ENCODE data around the gene RGS11. TPM values are rescaled to one million over a fixed set of nuclear protein-coding genes. Genes with fewer than 3 reads are reported as not detected.
"Not testable (repeated sequence)": the region's sequence is repeated elsewhere in the genome, so short reads cannot be mapped to it uniquely, and the experiment has no call there.

The RGS11 gene
- polyA plus RNA-seq, 1 experiment = 0.33 TPM

DNA sequence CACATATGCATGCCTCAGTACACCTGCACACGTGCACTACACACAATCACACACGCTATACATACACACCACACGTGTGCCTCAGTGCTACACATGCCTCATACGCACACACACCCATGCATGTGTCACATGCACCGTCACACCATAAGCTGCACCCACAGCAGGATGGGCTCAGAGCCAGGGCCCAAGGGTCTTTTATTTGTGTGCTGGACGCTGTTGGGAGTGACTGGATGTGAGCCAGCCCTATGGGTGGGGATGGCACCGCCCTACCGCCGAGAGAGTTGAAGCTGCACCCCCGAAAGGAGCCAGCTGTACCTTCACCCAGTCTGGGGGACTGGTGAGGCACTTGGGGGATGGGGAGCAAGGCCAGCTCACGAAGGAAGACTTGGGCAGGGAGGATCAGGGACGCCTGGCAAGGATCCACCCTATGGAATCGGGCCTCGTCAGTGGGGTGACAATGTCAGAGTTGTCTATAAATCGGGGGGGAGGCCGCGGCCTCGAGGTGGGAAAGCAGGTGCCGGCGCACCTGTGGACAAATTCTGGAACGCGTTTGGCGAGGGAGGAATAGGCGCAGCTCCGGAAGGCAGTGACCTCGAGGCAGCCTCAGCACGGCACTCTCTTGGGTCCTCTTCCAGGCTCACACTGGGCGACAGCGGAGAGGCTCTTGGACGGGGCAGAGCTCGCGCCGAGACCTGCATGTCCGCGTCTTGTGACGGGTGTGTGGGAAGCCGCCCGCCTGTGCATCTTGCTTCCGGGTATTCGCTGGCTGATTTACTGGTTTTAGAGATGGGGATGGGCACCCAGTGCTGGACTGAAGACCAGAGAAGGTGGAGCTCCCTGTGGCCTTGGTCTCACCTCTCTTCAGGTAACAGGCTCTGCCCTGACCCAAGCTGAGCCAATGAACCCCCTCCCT is 7.3 kb downstream of the RGS11 start:
- H3K27me3 ChIP-seq (ENCODE audit: control insufficient read depth, insufficient read depth, low read length) = peaks cover 6% of the 10 kb centered on the region
- CTCF ChIA-PET = no interaction called here
- TF ChIP-seq CTCF (IDR thresholded peaks at IDR 0.05; ENCODE audit: low read depth, low read length) = no peak
- POLR2A ChIA-PET = interaction anchor here (0.5 kb wide), 1 partner anchor 34 kb away, joined by 5 read pairs; no protein-coding TSS in a partner anchor
- H3K9me3 ChIP-seq (ENCODE audit: control insufficient read depth, insufficient read depth, low read length) = no peaks in the 10 kb centered on the region; the same call in 1 of the 2 replicates
- H3K27ac ChIP-seq (ENCODE audit: low read depth, low read length) = no peak overlapping the region
- no peak for DNase-seq (ENCODE audit: low read depth, low spot score)
- H3K4me3 ChIP-seq (ENCODE audit: low read depth, low read length) = no peak overlapping the region

DNA sequence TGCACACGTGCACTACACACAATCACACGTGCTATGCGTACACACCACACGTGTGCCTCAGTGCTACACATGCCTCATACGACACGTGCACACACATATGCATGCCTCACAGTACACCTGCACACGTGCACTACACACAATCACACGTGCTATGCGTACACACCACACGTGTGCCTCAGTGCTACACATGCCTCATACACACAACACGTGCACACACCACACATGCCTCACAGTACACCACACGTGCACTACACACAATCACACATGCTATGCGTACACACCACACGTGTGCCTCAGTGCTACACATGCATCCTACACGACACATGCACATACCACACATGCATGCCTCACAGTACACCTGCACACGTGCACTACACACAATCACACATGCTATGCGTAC is 8.2 kb downstream of the RGS11 start:
- POLR2A ChIA-PET; H3K27ac ChIP-seq (ENCODE audit: low read depth, low read length); H3K27me3 ChIP-seq (ENCODE audit: control insufficient read depth, insufficient read depth, low read length); CTCF ChIA-PET; H3K4me3 ChIP-seq (ENCODE audit: low read depth, low read length); DNase-seq (ENCODE audit: low read depth, low spot score); H3K9me3 ChIP-seq (ENCODE audit: control insufficient read depth, insufficient read depth, low read length): not testable (repeated sequence)

DNA sequence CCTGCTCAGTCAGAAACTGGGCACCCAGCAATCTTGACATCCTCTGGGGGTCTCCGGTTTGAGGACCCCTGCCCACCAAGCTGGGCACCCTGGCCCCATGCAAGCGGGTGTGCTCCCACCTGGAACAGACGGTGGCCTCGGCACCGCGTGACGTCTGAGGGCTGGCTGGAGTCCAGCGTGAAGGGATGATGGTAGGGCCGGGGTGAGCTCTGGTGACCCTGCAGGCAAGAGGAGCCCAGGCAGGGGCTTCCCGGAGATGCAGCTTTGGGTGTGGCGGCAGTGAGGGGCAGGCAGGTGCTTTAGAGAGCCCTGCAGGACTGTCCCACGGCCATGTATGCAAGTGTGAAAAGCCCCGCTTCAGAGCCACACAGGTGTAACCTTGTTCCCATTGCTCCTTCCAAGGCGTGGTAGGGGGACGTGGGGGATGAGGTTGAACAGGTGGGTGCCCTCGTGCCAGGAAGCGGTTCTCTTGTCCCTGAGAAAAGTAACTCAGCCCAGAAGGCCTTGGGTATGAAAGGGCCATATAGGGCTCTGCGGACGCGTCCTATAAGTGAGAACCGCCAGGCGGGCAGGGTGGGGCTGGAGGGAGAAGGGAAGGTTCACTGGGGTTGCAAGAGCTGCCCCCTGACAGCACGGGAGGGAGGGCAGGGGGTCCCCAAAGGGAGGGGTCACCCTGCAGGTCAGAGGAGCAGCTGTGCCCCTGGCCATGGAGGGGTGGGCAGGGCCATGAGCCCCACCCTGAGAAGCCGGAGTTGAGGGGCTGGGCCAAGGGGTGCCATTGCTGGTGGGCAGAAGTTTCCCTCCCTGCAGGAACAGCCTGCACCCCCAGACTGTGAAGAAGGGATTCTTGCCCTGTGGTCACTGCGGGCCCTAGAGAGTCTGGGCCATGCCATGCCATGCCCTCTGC is 9.2 kb downstream of the RGS11 start:
- POLR2A ChIA-PET = no interaction called here
- no peak for DNase-seq (ENCODE audit: low read depth, low spot score)
- H3K27ac ChIP-seq (ENCODE audit: low read depth, low read length) = no peak overlapping the region
- H3K4me3 ChIP-seq (ENCODE audit: low read depth, low read length) = no peak overlapping the region
- H3K27me3 ChIP-seq (ENCODE audit: control insufficient read depth, insufficient read depth, low read length) = no peaks in the 10 kb centered on the region
- no peak for TF ChIP-seq CTCF (IDR thresholded peaks at IDR 0.05; ENCODE audit: low read depth, low read length)
- no peaks in the 10 kb centered on the region; the same call in 1 of the 2 replicates for H3K9me3 ChIP-seq (ENCODE audit: control insufficient read depth, insufficient read depth, low read length)
- CTCF ChIA-PET = no interaction called here

DNA sequence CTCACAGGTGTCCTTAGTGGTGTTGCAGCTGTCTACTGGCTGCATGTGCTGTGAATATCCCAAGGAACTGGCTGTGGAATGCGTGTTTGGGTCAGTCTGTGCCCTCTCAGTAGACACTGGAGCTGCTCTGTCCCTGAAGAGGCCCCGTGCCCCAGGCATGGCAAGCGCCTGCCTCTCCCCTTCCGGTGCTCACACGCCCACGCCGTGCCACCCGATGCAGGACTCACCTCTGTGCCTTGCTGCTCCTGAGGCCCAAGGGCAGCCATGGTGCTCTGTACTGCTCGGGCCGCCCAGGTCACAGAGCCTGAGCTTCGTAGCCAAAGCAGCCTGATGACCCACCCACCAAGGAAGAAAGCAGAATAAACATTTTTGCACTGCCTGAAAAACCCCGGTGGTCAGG is 10.0 kb downstream of the RGS11 start:
- no peak for DNase-seq (ENCODE audit: low read depth, low spot score)
- no peak overlapping the region for H3K4me3 ChIP-seq (ENCODE audit: low read depth, low read length)
- no peaks in the 10 kb centered on the region; the same call in 1 of the 2 replicates for H3K9me3 ChIP-seq (ENCODE audit: control insufficient read depth, insufficient read depth, low read length)
- ChIA-PET CTCF (no interaction called here), POLR2A (no interaction called here)
- TF ChIP-seq CTCF (IDR thresholded peaks at IDR 0.05; ENCODE audit: low read depth, low read length) = no peak
- no peak overlapping the region for H3K27ac ChIP-seq (ENCODE audit: low read depth, low read length)
- H3K27me3 ChIP-seq (ENCODE audit: control insufficient read depth, insufficient read depth, low read length) = no peaks in the 10 kb centered on the region

GRCh38 chr16:265002-265529 is 10.7 kb downstream of the RGS11 start:
- ChIA-PET CTCF (no interaction called here), POLR2A (no interaction called here)
- no peak for DNase-seq (ENCODE audit: low read depth, low spot score)
- Histone ChIP-seq H3K4me3 (ENCODE audit: low read depth, low read length) (no peak overlapping the region), H3K9me3 (ENCODE audit: control insufficient read depth, insufficient read depth, low read length) (no peaks in the 10 kb centered on the region; the same call in 1 of the 2 replicates), H3K27me3 (ENCODE audit: control insufficient read depth, insufficient read depth, low read length) (no peaks in the 10 kb centered on the region), H3K27ac (ENCODE audit: low read depth, low read length) (no peak overlapping the region)
- TF ChIP-seq CTCF (IDR thresholded peaks at IDR 0.05; ENCODE audit: low read depth, low read length) = no peak
